Measurements from ENCODE around the gene ABCF2.
A peak's percentile ranks its signal among the peaks of the same experiment; 100 is the strongest.

Gene ABCF2

GRCh38 chr7:151175793-151176311 is 51.2 kb downstream of the ABCF2 start:
- WGBS: 88% methylated on average over 23 of the region's 23 CpGs
- H3K27me3 ChIP-seq (ENCODE audit: insufficient read depth, low read length): peaks cover 57% of the 10 kb centered on the region
- H3K4me3 ChIP-seq (ENCODE audit: low read length): no peak overlapping the region; the same call in 1 of the 2 replicates
- H3K36me3 ChIP-seq (ENCODE audit: insufficient read depth, low read length): no peaks in the 10 kb centered on the region
- H3K9me3 ChIP-seq (ENCODE audit: insufficient read depth, low read depth, low read length): no peaks in the 10 kb centered on the region
- H3K4me1 ChIP-seq (ENCODE audit: insufficient read depth, low read length): peaks cover 3% of the 10 kb centered on the region; the same call in 1 of the 2 replicates
- H3K9ac ChIP-seq (ENCODE audit: low read depth, low read length): no peak overlapping the region
- no peak overlapping the region for H3K27ac ChIP-seq (ENCODE audit: low read depth, low read length)

GRCh38 chr7:151175047-151175792 is 51.8 kb downstream of the ABCF2 start:
- Histone ChIP-seq H3K4me1 (ENCODE audit: insufficient read depth, low read length) (peaks cover 3% of the 10 kb centered on the region; the same call in 1 of the 2 replicates), H3K27me3 (ENCODE audit: insufficient read depth, low read length) (peaks cover 64% of the 10 kb centered on the region), H3K9ac (ENCODE audit: low read depth, low read length) (no peak overlapping the region), H3K9me3 (ENCODE audit: insufficient read depth, low read depth, low read length) (no peaks in the 10 kb centered on the region), H3K36me3 (ENCODE audit: insufficient read depth, low read length) (no peaks in the 10 kb centered on the region), H3K27ac (ENCODE audit: low read depth, low read length) (no peak overlapping the region), H3K4me3 (ENCODE audit: low read length) (no peak overlapping the region)
- 91% methylated on average over 16 of the region's 16 CpGs for WGBS

- 94% methylated on average over 77 of the region's 77 CpGs for WGBS
- H3K9ac ChIP-seq (ENCODE audit: low read depth, low read length): no peak overlapping the region
- peaks cover 71% of the 10 kb centered on the region for H3K27me3 ChIP-seq (ENCODE audit: insufficient read depth, low read length)
- H3K27ac ChIP-seq (ENCODE audit: low read depth, low read length): no peak overlapping the region
- no peak overlapping the region for H3K4me3 ChIP-seq (ENCODE audit: low read length)
- peaks cover 3% of the 10 kb centered on the region; the same call in 1 of the 2 replicates for H3K4me1 ChIP-seq (ENCODE audit: insufficient read depth, low read length)
- no peaks in the 10 kb centered on the region for H3K36me3 ChIP-seq (ENCODE audit: insufficient read depth, low read length)
- H3K9me3 ChIP-seq (ENCODE audit: insufficient read depth, low read depth, low read length): no peaks in the 10 kb centered on the region
Measured at GRCh38 chr7:151174246-151175046, 52.6 kb downstream of the ABCF2 start.

GRCh38 chr7:151173386-151174245 is 53.4 kb downstream of the ABCF2 start:
- Histone ChIP-seq H3K36me3 (ENCODE audit: insufficient read depth, low read length) (no peaks in the 10 kb centered on the region), H3K9me3 (ENCODE audit: insufficient read depth, low read depth, low read length) (no peaks in the 10 kb centered on the region), H3K9ac (ENCODE audit: low read depth, low read length) (no peak overlapping the region), H3K27ac (ENCODE audit: low read depth, low read length) (no peak overlapping the region), H3K27me3 (ENCODE audit: insufficient read depth, low read length) (peaks cover 80% of the 10 kb centered on the region), H3K4me3 (ENCODE audit: low read length) (no peak overlapping the region), H3K4me1 (ENCODE audit: insufficient read depth, low read length) (peaks cover 8% of the 10 kb centered on the region; the same call in 1 of the 2 replicates)
- 93% methylated on average over 43 of the region's 43 CpGs for WGBS

- peaks cover 8% of the 10 kb centered on the region; the same call in 1 of the 2 replicates for H3K4me1 ChIP-seq (ENCODE audit: insufficient read depth, low read length)
- H3K4me3 ChIP-seq (ENCODE audit: low read length): no peak overlapping the region
- no peak overlapping the region for H3K9ac ChIP-seq (ENCODE audit: low read depth, low read length)
- H3K27ac ChIP-seq (ENCODE audit: low read depth, low read length): no peak overlapping the region
- peaks cover 89% of the 10 kb centered on the region for H3K27me3 ChIP-seq (ENCODE audit: insufficient read depth, low read length)
- WGBS: 35% methylated on average over 42 of the region's 42 CpGs
- no peaks in the 10 kb centered on the region for H3K36me3 ChIP-seq (ENCODE audit: insufficient read depth, low read length)
- H3K9me3 ChIP-seq (ENCODE audit: insufficient read depth, low read depth, low read length): no peaks in the 10 kb centered on the region
Measured at GRCh38 chr7:151172273-151173141, 54.5 kb downstream of the ABCF2 start.

- Histone ChIP-seq H3K9me3 (ENCODE audit: insufficient read depth, low read depth, low read length) (no peaks in the 10 kb centered on the region), H3K4me1 (ENCODE audit: insufficient read depth, low read length) (0 out of 2 replicates have a peak, but pooled peaks cover 5% of the 10 kb centered on the region), H3K27me3 (ENCODE audit: insufficient read depth, low read length) (peaks cover 97% of the 10 kb centered on the region), H3K27ac (ENCODE audit: low read depth, low read length) (no peak overlapping the region), H3K9ac (ENCODE audit: low read depth, low read length) (no peak overlapping the region), H3K36me3 (ENCODE audit: insufficient read depth, low read length) (no peaks in the 10 kb centered on the region), H3K4me3 (ENCODE audit: low read length) (no peak overlapping the region)
- 10% methylated on average over 10 of the region's 10 CpGs for WGBS
Measured at GRCh38 chr7:151168787-151169162, 58.2 kb downstream of the ABCF2 start.

GRCh38 chr7:151168003-151168786 is 58.8 kb downstream of the ABCF2 start:
- H3K4me3 ChIP-seq (ENCODE audit: low read length): peak overlapping the region; percentile 59
- H3K4me1 ChIP-seq (ENCODE audit: insufficient read depth, low read length): 0 out of 2 replicates have a peak, but pooled peaks cover 5% of the 10 kb centered on the region
- no peak overlapping the region for H3K9ac ChIP-seq (ENCODE audit: low read depth, low read length)
- no peaks in the 10 kb centered on the region for H3K9me3 ChIP-seq (ENCODE audit: insufficient read depth, low read depth, low read length)
- H3K36me3 ChIP-seq (ENCODE audit: insufficient read depth, low read length): no peaks in the 10 kb centered on the region
- H3K27me3 ChIP-seq (ENCODE audit: insufficient read depth, low read length): peaks cover 97% of the 10 kb centered on the region
- H3K27ac ChIP-seq (ENCODE audit: low read depth, low read length): no peak overlapping the region
- WGBS: 2% methylated on average over 52 of the region's 52 CpGs

GRCh38 chr7:151167197-151167961 is 59.6 kb downstream of the ABCF2 start, which contains the start of gene GBX1:
TSS of gene GBX1 (minus strand) at chr7:151167694. CDS start at chr7:151167548, 146 bp downstream.
- WGBS: under 1% methylated on average over 101 of the region's 101 CpGs
- no peak within 1 kb of the TSS for H3K27ac ChIP-seq (ENCODE audit: low read depth, low read length)
- H3K27me3 ChIP-seq (ENCODE audit: insufficient read depth, low read length): peaks cover 99% of the 10 kb centered on the region

GRCh38 chr7:151166629-151167196 is 60.3 kb downstream of the ABCF2 start:
- no peak overlapping the region for H3K9ac ChIP-seq (ENCODE audit: low read depth, low read length)
- 0 out of 2 replicates have a peak, but pooled peaks cover 5% of the 10 kb centered on the region for H3K4me1 ChIP-seq (ENCODE audit: insufficient read depth, low read length)
- no peak overlapping the region for H3K27ac ChIP-seq (ENCODE audit: low read depth, low read length)
- peak overlapping the region; percentile 59 for H3K4me3 ChIP-seq (ENCODE audit: low read length)
- no peaks in the 10 kb centered on the region for H3K36me3 ChIP-seq (ENCODE audit: insufficient read depth, low read length)
- H3K9me3 ChIP-seq (ENCODE audit: insufficient read depth, low read depth, low read length): no peaks in the 10 kb centered on the region
- WGBS: 5% methylated on average over 31 of the region's 31 CpGs
- peaks cover 99% of the 10 kb centered on the region for H3K27me3 ChIP-seq (ENCODE audit: insufficient read depth, low read length)

More at GRCh38 chr7:151167197-151167961, 59.6 kb downstream of the ABCF2 start, which contains the start of gene GBX1:
- Histone ChIP-seq H3K9me3 (ENCODE audit: insufficient read depth, low read depth, low read length) (no peaks in the 10 kb centered on the region), H3K4me3 (ENCODE audit: low read length) (peak within 1 kb of the TSS; percentile 59), H3K9ac (ENCODE audit: low read depth, low read length) (no peak within 1 kb of the TSS), H3K36me3 (ENCODE audit: insufficient read depth, low read length) (no peaks in the 10 kb centered on the region), H3K4me1 (ENCODE audit: insufficient read depth, low read length) (0 out of 2 replicates have a peak, but pooled peaks cover 5% of the 10 kb centered on the region)
